DMS53 treated with DMSO at 0.1 percent for 48 hours (cell line): ENCODE results near the gene CELSR1.
"Not testable (repeated sequence)": the region's sequence is repeated elsewhere in the genome, so short reads cannot be mapped to it uniquely, and the experiment has no call there.

Source experiments
- DNase-seq: peaks from one replicate; lab custom pipeline; 2025; ENCODE audit not compliant: unreplicated experiment; lab: John Stamatoyannopoulos, UW

The CELSR1 gene

DNA sequence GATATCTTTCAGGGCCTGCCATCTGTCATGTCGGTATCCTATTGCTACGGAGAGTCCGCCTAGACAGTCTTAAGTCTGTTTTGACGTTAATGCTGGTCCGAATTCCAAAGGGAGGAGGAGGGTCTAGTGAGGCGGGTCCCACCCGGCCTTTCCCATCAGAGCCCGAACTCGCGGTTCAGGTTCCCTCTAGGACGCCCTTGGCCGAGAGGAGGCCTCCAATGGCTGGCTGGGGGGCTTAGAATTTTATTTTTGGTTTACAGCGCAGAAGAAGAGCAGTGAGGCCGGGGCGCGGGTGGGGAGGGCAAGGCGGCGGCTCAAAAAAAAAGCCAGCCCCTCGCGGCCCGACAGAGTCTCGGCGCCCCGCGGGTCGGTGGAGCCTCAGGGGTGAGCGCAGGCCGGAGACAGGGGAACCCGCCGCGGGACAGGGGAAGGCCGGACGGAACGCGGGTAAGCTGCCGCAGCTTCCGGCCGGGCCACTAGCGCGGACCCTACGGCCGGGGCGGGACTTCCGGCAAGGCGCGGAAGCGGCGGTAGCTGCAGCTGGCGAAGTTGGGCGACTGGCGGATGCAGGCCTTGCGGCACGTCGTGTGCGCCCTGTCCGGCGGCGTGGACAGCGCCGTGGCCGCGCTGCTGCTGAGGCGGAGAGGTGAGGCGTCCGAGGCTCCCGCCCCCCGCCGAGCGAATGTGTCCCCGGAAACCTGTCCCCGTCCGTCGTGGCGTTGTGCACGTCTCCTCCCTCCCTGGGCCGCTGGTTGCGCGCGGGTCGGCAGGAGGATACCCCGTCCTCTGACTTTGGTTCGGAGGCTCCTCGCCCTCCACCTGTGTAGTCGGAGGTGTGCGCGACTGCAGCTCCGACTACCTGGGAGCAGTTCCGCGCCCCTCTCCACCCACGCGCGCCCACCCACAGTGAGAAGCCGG lies 202.0 kb downstream of the CELSR1 start, which contains the start of gene TRMU:
Gene TRMU (plus strand): TSS at position 514 of the 918 bp plus-strand sequence. CDS start 51 bp downstream, at position 565.
- peak; percentile 43 for DNase-seq

DNA sequence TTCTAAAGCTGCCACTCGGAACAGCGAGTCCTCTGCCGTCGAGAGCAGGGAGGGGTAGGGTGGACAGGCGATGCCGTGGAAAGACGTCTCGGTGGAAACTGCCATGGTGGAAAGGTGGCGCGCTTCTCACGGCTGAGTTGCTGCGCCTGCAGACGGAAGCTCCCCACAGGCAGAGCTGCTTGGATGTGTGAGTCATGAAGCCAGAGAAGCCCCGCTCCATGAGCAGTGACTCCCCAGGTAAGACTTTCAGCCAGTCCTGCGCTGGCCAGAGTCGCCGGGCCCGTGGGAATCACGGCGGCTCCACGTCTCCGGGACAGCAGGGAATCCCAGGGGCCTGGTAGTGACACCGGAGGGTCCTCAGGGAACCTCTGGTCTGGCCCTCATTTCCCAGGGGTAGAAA lies 205.9 kb downstream of the CELSR1 start:
- no peak for DNase-seq

DNA sequence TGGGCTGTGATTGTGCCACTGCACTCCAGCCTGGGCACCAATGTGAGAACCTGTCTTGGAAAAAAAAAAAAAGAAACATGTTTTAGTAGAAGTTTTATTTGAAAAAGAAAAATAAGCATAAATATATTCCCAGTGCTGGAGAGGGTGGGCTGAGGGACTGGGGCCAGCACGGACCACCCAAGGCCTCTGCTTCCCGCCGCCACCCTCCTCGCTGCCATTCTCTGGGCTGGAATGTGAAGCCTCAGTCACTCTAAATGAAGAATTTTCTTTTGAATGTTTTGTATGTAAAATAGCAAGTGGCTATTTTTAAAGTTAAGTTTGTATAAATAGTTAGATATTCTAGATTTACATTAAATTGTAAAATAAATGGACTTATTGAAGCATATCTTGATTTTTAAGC lies 207.0 kb downstream of the CELSR1 start:
- no peak for DNase-seq

DNA sequence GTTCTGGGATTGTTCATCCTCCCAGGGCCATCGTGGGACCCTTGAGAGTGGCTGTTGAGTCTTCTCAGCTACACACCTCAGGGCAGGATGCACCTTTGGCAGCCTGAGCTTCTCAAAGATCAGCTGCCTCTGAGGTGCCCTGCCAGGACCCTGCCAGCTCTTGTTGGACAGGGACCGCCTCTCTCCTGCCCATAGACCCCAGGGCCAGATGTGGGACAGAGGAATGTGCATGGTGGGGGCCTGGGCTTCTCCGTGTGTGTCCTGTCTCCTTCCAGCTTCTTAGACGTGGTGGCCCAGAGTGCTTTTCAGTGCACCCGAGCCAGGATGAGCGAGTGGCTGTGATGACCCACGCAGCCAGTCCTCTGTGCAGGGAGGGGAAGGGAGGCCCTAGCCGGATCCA lies 207.8 kb downstream of the CELSR1 start:
- DNase-seq: no peak

DNA sequence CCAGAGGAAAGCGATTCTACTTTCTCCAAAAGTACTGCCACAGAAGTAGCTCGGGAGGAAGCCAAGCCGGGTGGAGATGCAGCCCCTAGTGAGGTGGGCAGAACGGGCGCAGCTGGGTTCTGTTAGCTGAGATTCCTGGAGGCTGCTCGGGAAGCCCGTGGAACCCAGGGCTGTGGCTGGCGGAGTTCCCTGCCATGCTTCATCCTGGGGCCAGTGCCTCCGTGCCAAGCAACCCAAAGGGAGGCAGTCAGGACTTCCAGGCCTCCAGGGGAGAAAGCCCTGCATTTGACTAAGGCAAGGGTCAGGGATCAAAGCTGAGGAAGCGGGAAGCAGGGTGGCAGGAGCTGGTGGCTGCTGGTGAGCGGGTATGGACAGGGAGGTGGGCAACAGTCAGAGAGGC lies 208.6 kb downstream of the CELSR1 start:
- DNase-seq: no peak

DNA sequence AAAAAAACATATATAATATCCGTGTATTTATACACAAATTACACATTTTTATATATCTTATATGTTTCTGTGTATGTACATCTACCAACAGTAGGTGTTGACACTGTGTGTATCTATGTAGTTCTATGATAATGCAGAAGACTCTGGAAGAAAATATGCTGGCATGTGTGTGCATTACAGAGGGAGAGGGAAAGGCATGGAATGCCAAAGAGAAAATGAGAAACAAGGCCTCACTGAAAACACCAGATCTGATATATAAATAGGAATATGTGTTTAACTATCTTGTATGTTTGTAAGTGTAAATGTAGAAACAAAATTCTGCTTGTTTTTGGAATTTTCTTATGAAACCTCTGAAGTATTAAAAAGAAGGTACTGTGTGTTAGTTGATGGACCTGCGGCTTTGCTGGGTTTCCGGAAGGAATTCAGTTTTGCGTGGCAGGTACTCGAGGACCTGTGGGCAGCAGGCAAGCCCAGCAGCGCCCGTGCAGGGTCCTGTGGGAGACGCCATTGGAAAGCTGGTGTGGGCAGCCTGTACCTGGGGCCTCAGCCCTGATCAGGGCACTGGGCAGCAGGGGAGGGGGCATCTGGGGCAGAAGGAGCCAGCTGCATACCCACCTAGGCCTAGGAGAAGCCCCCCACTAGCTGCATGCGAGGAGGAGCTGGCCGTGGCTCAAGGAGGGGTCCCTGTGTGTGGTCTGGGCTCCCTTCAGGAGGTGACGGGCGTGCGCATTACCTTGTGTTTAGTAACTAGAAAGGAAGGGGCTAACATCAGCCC lies 209.5 kb downstream of the CELSR1 start:
- DNase-seq: no peak

DNA sequence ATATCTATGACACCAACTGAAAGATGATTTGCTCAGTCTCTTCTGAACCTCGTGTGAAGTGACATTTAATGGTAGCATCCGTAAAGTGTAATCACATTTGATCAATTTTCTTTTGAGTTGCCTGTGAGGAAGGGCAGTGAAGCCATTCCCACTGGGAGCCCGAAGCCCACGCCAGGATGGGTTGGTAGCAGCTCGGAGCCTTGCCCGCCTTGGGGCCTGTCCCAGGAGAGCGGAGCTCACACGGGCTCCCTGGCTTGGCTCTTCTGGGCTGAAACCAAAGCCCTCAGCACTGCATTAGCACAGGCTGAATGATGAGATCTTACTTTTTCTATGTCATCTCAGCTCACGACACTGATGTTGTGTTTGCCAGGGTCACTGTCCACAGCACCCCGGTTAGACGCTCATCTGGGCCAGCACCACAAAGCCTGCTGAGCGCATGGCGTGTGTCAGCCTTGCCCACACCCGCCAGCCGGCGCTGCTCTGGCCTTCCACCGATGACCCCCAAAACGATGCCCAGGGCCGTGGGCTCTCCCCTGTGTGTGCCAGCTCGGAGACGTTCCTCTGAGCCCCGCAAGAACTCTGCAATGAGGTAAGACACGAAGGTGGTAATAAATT lies 211.2 kb downstream of the CELSR1 start:
- no peak for DNase-seq

DNA sequence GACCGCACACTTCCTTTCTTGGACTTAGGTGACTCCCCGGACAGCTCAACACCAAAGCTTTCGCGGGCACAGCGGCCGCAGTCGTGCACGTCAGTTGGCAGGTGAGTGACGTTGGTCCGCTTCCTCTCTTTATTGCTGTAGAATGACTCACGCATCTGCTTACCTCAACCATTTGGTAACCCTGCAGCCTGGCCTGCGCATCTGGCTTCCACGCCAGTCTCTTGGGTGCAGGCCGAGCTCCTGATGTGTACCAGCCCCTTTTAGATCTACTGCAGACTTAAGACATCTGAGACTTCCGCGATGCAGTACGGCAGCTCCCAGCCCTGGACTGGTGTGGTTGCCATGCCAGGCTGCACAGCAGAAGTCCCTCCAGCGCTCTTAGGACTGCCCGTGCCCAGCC lies 214.3 kb downstream of the CELSR1 start:
- DNase-seq: no peak

DNA sequence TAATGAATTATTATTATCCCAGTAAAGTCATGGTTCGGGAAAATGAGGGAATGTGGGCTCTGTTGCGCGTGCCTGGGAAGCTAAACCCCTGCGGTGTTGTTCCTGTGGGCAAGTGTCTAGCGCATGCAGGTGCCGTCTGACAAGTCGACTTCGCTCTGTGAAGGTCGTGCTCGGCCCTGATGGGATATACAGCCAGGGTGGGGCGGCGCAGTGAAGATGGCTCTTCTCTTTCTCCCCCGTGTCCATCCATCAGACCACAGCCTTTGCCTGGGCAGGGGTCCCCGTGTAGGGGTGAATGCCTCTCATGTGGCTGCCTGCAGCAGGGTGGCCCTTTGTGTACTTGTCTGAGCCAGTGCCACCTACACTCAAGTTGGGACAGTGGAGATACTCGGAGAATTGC lies 214.7 kb downstream of the CELSR1 start:
- DNase-seq: no peak

DNA sequence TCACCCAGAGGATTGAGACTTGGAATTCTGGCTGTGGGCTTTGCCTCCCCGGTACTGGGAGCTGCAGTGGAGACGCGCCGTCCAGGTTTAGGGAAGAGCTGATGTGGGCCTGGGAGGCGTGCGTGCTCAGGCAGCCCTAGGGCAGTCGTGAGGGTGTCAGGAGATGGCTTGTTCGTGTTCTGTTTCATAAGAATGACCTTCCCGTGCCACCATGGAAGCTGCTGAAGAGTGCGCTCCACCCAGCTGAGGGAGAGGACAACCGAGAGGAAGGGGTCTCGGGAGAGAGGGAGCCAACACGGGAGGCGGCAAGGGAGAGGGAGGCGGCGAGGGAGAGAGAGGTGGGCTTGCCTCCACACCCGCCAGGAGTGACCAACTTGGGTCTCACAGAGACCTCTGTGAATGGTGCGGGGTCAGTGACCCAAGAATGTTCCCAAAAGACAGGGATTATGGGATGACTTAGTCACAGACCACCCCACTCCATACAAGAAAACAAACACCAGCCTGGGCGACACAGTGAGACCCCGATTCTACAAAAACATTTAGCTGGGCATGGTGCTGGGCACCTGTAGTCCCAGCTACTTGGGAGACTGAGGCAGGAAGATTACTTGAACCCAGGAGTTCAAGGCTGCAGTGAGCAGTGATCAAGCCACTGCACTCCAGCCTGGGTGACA lies 216.6 kb downstream of the CELSR1 start:
- DNase-seq: no peak

DNA sequence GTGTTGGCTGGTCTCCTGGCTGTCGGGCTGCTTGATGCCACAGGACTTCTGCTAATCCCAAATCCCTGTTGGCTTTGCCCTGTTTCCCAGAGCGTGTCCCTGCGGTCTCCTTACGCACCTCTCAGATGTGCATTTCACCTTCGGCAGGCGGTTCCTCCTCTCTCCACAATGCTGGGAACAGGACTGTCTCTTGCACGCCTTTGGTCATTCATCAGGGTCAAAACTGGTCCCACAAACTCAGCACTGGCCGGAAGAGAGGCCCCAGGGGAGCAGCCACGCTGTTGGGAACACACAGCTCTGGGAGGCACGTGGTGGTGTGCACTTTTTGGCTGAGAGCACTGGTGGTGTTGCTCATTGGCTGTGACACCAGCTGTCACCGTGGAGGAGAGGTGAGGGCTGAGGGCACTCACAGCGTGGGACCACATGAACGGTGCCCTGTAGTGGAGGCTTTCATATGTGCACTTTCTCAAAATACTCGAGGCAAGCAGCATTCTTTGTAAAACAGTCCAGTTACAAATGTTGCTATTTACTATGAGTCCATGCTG lies 217.2 kb downstream of the CELSR1 start:
- DNase-seq: no peak

DNA sequence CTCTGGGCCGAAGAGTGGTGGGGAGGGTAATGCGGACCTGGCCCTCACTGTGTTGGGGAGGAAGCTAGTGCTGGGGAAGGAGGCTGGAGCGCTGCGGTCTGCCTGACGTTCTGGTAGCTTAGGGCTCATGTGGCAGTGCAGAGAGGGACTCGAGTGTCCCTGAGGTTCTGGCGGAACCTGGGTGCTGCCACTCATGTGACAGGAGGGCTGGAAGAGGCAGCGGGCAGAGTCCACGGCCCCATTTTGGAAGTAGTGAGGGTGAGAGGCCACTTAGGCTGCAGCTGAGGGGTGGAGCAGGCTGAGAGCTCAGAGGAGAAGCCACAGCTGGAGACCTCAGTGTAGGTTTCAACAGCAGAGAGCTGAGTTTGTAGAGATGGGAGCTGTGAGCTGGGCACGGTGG lies 218.1 kb downstream of the CELSR1 start:
- no peak for DNase-seq

DNA sequence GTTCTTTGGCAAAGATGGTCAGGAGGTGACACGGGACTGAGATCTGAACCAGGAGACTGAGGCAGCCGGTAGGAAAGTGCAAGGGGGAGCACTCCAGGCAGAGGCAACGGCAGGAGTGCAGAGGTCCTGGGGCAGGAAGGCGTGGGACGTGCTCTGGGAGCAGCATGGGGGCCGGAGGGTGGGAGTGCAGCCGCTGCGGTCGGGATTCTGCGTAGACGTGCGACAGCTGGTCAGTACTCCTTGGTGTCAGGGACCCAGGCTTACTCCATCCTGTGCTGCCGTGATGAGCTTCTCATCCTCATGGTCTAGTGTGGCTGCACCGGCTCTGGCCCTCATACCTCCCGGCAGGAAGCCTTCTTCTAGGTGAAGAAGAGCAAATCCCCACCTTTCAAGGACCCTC lies 218.8 kb downstream of the CELSR1 start:
- no peak for DNase-seq

DNA sequence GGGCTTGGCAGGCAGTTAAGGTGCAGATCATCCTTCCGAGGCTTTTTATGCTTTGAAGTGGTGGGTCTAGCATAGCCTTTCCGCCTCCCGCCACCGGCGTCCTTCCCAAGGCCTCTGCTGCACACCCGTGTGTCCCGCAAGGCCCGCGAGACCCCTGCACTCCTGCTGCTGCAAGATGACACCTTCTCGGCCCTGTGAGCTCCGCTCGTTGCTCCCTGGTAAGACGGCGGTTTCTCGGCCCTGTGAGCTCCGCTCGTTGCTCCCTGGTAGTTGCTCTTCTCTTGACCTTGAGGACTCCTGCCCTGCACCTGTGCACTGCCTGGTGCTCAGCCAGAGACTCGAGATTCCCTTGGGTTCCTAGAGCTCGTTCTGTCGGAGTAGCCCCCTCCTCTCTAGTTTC lies 219.8 kb downstream of the CELSR1 start:
- DNase-seq: no peak

DNA sequence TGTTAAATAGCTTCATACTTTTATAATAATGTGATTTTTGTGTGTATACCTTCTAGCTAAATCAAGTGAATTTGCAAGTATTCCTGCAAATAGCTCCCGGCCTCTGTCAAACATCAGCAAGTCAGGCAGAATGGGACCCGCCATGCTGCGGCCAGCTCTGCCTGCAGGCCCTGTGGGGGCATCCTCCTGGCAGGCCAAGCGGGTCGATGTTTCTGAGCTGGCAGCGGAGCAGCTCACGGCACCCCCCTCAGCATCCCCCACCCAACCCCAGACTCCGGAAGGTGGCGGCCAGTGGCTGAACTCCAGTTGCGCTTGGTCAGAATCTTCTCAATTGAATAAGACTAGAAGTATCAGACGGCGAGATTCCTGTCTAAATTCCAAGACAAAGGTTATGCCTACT lies 221.4 kb downstream of the CELSR1 start:
- no peak for DNase-seq

DNA sequence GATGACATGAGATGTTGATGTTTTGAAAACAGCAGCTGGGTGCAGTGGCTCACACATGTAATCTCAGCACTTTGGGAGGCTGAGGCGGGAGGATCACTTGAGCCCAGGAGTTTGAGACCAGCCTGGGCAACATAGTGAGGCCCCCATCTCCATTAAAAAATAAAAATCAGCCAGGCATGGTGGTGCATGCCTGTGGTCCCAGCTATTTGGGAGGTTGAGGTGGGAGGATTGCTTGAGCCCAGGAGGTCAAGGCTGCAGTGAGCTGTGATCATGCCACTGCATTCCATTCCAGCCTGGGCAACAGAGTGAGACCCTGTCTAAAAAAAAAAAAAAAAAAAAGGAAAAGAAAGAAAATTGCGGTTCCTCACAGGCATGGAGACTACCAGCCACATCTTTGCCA lies 224.6 kb downstream of the CELSR1 start:
- not testable (repeated sequence) for DNase-seq

DNA sequence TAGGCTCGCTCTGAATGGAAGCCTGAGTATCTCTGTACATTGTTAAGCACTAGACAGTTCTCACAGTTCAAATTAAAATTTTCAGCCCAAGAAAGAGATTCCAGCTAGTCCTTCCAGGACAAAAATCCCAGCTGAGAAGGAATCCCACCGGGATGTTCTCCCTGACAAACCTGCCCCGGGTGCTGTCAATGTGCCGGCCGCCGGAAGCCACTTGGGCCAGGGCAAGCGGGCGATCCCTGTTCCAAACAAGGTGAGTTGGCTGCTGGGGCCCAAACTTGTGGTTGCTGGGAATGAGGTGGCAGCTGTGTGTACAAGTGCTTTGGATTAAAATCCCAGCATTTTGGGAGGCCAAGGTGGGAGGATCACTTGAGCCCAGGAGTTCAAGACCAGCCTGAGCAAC lies 225.4 kb downstream of the CELSR1 start:
- DNase-seq: no peak
